ENCODE measurements around the gene MRPL24. TPM values are rescaled to one million over a fixed set of nuclear protein-coding genes. Genes with fewer than 3 reads are reported as not detected.
A peak's percentile ranks its signal among the peaks of the same experiment; 100 is the strongest.

Gene MRPL24
- total and polyA plus RNA-seq, 2 of the 13 experiments (the other 11 are each of a cell fraction or from before 2014, with no cell fraction given), result 38.1 to 42.9 TPM

GRCh38 chr1:156727926-156728598, 12.8 kb downstream of the MRPL24 start, which contains the start of gene METTL25B (continued):
- TF ChIP-seq, protein P1, sequence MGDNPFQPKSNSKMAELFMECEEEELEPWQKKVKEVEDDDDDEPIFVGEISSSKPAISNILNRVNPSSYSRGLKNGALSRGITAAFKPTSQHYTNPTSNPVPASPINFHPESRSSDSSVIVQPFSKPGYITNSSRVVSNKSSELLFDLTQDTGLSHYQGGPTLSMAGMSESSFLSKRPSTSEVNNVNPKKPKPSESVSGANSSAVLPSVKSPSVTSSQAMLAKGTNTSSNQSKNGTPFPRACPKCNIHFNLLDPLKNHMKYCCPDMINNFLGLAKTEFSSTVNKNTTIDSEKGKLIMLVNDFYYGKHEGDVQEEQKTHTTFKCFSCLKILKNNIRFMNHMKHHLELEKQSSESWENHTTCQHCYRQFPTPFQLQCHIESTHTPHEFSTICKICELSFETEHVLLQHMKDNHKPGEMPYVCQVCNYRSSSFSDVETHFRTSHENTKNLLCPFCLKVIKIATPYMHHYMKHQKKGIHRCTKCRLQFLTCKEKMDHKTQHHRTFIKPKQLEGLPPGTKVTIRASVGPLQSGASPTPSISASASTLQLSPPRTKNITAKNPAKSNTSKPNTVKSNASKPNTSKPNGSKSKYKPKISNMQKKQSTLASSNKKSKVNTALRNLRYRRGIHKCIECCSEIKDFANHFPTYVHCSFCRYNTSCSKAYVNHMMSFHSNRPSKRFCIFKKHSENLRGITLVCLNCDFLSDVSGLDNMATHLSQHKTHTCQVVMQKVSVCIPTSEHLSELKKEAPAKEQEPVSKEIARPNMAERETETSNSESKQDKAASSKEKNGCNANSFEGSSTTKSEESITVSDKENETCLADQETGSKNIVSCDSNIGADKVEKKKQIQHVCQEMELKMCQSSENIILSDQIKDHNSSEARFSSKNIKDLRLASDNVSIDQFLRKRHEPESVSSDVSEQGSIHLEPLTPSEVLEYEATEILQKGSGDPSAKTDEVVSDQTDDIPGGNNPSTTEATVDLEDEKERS (CRISPR knock-in tag; IDR thresholded peaks at IDR 0.05), result 0 out of 2 replicates have a peak, but pooled peaks have one; percentile 19
- TF ChIP-seq, protein P2, sequence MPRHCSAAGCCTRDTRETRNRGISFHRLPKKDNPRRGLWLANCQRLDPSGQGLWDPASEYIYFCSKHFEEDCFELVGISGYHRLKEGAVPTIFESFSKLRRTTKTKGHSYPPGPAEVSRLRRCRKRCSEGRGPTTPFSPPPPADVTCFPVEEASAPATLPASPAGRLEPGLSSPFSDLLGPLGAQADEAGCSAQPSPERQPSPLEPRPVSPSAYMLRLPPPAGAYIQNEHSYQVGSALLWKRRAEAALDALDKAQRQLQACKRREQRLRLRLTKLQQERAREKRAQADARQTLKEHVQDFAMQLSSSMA (CRISPR knock-in tag; IDR thresholded peaks at IDR 0.05), result 0 out of 2 replicates have a peak, but pooled peaks have one; percentile 10
- TF ChIP-seq SP1 (IDR thresholded peaks at IDR 0.05) (no peak), SP1 (CRISPR knock-in tag; IDR thresholded peaks at IDR 0.05) (no peak), AKAP8 (CRISPR knock-in tag; IDR thresholded peaks at IDR 0.05) (no peak), ZNF652 (CRISPR knock-in tag; IDR thresholded peaks at IDR 0.05; ENCODE audit: borderline replicate concordance, low read depth) (no peak), NR1H2 (CRISPR knock-in tag; IDR thresholded peaks at IDR 0.05; ENCODE audit: borderline replicate concordance, low read depth) (no peak), MBD4 (IDR thresholded peaks at IDR 0.05; ENCODE audit: borderline replicate concordance, low read length) (no peak), ZNF782 (CRISPR knock-in tag; IDR thresholded peaks at IDR 0.05; ENCODE audit: borderline replicate concordance) (peak; percentile 33; the same call in 1 of the 2 replicates), TCF12 (IDR thresholded peaks at IDR 0.05) (no peak), TCF12 (CRISPR knock-in tag; IDR thresholded peaks at IDR 0.05) (no peak), SNRNP70 (IDR thresholded peaks at IDR 0.05; ENCODE audit: low read depth, low read length) (no peak), SETDB1 (CRISPR knock-in tag; IDR thresholded peaks at IDR 0.05; ENCODE audit: borderline replicate concordance) (no peak), JUNB (CRISPR knock-in tag; IDR thresholded peaks at IDR 0.05; ENCODE audit: borderline replicate concordance) (no peak), PHF21A (CRISPR knock-in tag; IDR thresholded peaks at IDR 0.05) (no peak), ZNF737 (CRISPR knock-in tag; IDR thresholded peaks at IDR 0.05; ENCODE audit: borderline replicate concordance) (no peak), FOXO1 (CRISPR knock-in tag; IDR thresholded peaks at IDR 0.05) (no peak), NCOA2 (CRISPR knock-in tag; IDR thresholded peaks at IDR 0.05) (no peak), ZNF564 (CRISPR knock-in tag; IDR thresholded peaks at IDR 0.05) (no peak), ZNF12 (CRISPR knock-in tag; IDR thresholded peaks at IDR 0.05) (no peak)
- TF ChIP-seq, protein P3, sequence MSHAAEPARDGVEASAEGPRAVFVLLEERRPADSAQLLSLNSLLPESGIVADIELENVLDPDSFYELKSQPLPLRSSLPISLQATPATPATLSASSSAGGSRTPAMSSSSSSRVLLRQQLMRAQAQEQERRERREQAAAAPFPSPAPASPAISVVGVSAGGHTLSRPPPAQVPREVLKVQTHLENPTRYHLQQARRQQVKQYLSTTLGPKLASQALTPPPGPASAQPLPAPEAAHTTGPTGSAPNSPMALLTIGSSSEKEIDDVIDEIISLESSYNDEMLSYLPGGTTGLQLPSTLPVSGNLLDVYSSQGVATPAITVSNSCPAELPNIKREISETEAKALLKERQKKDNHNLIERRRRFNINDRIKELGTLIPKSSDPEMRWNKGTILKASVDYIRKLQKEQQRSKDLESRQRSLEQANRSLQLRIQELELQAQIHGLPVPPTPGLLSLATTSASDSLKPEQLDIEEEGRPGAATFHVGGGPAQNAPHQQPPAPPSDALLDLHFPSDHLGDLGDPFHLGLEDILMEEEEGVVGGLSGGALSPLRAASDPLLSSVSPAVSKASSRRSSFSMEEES (CRISPR knock-in tag; IDR thresholded peaks at IDR 0.05), result no peak
- TF ChIP-seq, protein P4, sequence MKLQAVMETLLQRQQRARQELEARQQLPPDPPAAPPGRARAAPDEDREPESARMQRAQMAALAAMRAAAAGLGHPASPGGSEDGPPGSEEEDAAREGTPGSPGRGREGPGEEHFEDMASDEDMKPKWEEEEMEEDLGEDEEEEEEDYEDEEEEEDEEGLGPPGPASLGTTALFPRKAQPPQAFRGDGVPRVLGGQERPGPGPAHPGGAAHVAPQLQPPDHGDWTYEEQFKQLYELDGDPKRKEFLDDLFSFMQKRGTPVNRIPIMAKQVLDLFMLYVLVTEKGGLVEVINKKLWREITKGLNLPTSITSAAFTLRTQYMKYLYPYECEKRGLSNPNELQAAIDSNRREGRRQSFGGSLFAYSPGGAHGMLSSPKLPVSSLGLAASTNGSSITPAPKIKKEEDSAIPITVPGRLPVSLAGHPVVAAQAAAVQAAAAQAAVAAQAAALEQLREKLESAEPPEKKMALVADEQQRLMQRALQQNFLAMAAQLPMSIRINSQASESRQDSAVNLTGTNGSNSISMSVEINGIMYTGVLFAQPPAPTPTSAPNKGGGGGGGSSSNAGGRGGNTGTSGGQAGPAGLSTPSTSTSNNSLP (IDR thresholded peaks at IDR 0.05; ENCODE audit: low read depth, low read length), result no peak
- TF ChIP-seq, protein P5, sequence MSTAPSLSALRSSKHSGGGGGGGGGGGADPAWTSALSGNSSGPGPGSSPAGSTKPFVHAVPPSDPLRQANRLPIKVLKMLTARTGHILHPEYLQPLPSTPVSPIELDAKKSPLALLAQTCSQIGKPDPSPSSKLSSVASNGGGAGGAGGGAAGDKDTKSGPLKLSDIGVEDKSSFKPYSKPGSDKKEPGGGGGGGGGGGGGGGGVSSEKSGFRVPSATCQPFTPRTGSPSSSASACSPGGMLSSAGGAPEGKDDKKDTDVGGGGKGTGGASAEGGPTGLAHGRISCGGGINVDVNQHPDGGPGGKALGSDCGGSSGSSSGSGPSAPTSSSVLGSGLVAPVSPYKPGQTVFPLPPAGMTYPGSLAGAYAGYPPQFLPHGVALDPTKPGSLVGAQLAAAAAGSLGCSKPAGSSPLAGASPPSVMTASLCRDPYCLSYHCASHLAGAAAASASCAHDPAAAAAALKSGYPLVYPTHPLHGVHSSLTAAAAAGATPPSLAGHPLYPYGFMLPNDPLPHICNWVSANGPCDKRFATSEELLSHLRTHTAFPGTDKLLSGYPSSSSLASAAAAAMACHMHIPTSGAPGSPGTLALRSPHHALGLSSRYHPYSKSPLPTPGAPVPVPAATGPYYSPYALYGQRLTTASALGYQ (CRISPR knock-in tag; IDR thresholded peaks at IDR 0.05), result no peak

Measured in HepG2 (cell line).